Measurements from ENCODE around the gene ZNF689.

Gene ZNF689

DNA sequence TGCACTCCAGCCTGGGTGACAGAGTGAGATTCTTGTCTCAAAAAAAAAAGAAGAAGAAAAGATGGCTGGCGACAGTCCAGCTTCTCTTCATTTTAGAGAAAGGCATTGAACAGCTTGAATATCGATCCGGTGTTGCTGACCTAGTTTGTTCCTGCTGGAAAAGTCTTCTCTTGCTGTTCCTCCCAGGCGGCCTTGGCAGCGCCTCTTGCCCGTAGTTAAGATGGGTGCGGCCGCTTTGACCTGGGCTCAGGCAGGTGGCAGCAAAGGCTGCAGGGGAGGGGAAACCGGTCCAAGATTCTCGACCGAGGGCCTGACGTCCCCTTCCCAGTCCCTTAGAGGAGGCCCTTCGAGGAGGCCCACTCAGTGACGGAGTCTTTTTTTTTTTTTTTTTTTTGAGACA lies 48.2 kb downstream of the ZNF689 start:
- DNase-seq (ENCODE audit: low read depth), result no peak

DNA sequence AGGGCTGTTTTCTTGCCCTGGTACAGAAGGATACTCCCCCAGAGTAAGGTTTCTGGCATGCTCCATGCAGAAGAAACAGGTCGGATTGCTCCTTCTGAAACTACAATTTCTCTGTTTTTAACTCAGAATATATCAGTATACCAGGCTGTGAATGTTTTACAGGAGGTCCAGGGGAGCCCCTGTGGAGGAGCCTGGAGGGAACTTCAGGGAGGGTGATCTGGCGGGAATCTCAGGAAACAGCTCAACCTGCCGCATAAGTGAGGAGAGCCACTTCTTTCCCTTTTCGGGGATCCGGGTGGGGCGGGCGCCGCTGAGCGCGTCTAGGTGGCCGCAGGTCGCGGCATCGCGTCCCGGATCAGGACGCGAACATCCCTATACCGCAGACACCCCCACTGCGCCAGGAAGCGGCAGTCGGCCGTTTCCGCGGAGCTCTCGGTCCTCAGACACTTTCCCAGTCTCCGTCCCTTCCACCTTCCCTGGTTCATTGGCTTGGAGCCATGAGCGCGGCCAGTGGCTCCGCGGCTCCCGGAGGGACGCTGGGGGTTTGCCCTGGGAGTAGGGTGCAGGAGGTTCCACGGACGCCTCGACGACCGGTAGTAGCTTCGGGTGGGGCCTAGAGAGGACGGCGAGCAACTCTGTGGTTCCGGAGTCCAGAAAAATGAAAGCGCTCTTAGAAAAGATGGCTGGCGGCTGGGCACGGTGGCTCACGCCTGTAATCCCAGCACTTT lies 48.9 kb downstream of the ZNF689 start:
- no peak for DNase-seq (ENCODE audit: low read depth)

DNA sequence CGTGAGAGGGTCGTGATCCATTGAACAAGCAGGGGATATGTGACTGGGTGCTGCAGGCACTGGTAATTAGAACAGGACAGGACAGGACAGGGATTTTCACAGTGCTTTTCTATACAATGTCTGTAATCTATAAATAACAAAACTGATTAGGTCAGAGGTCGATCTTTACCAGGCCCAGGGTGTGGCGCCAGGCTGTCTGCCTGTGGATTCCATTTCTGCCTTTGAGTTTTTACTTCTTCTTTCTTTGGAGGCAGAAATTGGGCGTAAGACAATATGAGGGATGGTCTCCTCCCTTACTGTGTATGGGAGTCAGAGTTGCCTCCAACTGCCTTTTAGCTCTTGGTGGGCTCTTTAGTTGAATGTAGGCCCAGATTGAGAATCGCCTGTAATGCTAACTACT lies 50.5 kb downstream of the ZNF689 start:
- no peak for DNase-seq (ENCODE audit: low read depth)

DNA sequence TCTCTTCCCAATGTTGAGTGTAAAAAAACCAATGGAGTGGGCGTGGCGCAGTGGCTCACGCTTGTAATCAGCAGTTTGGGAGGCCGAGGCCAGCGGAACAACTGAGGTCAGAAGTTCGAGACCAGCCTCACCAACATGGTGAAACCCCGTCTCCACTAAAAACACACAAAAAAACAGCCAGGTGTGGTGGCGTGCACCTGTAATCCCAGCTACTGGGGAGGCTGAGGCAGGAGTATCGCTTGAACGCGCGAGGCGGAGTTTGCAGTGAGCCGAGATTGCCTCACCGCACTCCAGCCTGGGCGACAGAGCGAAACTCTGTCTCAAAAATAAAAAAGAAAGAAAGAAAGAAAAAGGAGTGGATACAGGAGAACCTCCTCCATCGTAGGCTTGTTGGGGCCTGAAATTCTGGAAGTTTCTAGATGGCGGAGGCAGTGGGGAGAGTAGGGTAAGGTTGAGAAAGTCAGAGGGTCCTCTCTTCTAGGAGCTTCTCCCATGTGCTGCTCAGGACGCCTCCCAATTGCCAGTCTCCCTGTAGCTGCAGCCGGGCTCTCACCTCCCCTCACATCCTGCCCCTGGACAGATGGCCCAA lies 51.3 kb downstream of the ZNF689 start:
- DNase-seq (ENCODE audit: low read depth), result no peak

DNA sequence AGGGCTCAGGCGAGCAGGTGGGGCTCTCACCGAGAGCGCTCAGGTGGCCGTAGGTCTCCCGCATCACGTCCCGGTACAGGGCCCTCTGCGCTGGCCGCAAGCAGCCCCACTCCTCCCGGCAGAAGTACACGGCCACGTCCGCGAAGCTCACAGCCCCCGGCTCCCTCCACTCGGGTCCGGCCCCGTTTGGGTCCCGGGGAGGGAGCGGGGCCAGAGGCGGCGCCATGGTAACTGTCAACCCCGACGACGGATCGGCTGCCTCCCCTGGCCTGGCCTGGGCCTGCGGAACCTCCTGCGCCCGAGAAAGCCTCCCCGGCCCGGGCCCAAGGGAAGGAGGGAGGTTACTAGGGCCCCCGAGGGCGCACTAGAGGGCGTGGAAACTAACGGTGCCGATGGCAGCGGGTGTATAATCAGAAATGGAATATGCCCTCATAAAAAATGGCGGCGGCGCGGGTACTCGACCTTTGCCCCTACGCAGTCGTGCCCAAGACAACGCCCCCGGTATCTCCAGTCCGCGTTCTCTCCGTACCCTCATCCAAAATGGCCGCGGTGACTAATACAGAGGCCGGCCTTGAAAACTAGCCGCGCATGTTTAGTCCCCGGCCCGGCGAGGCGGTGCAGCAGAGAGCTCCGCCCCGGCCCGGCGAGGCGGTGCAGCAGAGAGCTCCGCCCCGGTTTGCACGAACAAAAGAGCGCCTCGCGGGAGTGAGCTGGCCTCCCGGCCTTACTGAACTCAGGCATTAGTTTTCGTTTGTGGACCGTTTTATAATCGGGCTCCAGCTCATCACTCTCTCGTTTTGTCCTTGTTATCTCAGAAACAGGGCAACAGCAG lies 52.0 kb downstream of the ZNF689 start, which contains the start of gene ZNF764:
Gene ZNF764 (minus strand): TSS at position 418 of the 832 bp plus-strand sequence. CDS start 192 bp downstream, at position 226.
- peak; percentile 97 for DNase-seq (ENCODE audit: low read depth)

DNA sequence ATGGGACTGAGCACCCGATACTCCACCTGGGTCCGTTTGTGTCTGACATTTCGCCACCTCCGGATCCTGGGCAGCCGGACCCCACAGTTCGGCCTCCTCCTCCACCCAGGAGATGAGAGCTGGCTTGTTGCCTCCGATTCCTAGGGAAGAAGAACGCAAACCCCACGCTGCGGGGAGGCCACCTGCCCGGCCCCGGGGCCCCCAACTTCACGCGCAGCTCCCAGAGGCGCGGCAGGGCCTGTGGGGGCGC lies 52.6 kb downstream of the ZNF689 start:
- no peak for DNase-seq (ENCODE audit: low read depth)

DNA sequence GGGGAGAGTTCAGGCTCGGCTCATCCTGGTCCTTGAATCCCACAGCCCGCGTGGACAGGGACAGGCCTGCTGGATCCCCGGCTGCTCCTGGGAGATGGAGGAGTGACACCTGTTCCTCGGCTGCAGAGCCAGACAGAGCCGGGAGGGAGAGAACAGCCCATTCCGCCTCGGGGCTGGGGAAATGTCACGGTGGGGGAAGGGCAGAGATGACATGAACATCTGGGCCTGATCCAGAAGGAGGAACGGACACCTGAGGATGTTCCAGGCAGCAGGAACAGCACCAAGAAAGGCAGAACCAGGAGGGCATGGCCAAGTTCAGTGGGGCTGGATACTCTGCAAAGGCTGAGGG lies 54.1 kb downstream of the ZNF689 start:
- no peak for DNase-seq (ENCODE audit: low read depth)

DNA sequence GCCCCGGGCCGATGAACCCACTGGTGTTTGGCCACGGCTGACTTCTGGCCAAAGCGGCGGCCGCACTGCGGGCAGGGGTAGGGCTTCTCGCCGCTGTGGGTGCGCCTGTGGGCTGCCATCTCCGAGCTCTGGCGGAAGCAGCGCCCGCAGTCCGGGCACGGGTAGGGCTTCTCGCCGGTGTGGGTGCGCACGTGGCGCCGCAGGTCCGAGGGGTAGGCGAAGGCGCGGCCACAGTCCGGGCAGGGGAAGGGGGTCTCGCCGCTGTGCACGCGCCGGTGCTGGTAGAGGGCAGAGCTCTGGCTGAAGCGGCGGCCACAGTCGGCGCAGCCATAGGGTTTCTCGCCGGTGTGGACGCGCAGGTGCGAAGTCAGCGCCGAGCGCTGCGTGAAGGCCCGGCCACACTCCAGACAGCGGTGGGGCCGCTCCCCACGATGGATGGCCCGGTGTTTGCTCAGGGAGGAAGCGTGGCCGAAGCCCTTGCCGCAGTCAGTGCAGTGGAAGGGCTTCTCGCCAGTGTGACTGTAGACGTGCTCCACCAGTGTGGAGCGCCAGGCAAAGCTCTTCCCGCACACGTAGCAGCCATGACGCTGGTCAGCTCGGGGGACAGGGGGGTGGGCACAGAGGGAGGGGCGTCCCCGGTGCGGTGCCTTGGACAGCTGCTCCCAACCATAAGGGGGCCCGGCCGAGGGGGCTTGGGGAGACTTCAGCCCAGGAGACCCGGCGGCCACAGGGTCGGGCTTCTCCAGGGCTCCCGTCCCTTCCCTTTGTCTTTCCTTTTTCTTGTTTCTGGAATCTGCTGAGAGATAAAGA lies 54.7 kb downstream of the ZNF689 start:
- DNase-seq (ENCODE audit: low read depth), result no peak

DNA sequence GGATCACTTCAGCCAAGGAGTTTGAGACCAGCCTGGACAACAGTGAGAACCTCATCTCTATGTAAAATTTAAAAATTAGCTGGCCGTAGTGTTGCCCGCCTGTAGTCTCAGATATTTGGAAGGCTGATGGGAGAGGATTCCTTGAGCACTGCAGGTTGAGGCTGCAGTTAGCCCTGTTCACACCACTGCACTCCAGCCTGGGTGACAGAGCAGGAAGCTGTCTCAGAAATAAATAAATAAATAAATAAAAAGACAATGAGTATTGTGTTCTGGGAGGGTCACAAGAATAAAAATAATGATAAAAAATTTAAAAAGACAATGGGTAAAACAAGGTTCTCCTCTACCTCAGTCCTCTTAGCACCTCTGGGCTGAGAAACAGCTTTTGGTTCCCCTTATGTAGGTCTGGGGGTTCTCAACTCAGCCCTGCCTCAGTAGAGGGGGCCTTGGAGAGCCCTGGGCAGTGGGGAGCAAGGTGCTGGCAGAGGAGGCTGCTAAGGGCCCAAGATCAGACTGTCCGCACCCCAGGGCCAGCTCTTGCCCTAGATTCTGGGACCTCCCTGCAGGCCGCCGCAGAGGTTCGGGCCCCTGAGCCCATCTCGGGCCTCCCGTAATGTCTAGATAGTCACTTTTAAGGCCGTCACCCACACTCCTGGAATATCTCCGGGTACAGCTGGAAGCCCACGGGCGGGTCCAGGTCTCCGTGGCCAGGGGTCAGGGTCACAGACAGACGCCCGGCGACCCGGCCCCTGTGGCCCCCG lies 55.5 kb downstream of the ZNF689 start:
- DNase-seq (ENCODE audit: low read depth), result no peak

DNA sequence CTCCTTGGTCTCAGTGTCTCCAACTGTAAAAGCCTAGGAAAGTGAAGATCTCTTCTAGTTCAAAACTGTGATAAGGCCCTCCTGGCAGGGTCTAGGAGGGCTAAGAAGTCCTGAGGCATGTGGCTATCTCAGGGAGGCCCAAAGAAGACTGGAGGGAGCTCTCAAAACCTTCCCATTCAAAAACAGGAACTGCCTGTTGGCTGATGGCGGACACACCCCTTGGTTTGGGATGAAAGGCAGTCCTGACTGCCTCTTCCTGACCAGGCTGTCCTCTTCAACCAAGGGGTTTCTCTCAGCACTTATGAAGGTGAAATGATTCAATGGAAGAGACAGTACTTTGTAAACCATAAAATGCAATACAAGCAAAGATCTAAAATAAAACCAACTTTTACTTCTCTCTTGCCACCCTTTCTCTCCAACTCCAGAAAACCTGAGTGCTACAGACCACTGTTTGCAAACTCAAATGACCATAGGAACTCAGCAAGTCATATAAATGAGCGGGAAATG lies 56.7 kb downstream of the ZNF689 start:
- no peak for DNase-seq (ENCODE audit: low read depth)

DNA sequence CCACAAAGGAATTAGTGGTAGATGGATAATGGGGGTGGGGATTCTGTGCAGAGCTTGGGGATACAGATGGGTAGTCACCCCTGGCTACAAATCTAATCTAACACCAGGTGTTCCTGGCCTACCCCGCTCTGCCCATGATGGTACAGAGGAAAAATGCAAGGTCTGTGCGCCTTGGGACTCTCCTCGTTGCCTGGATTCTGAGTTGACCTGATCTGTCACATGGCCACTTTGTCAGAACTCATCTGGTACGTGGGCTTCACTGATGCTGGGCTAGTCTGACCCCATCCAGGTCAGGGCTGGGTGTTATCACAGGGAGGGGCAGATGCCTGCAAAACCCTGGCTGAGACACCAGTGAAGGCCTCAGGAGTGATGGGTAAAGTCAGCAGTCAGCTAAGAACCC lies 57.2 kb downstream of the ZNF689 start:
- no peak for DNase-seq (ENCODE audit: low read depth)

Measured in activated T-cell treated with anti-CD3 and anti-CD28 coated beads for 48 hours (primary cell).